Fibroblast of villous mesenchyme (primary cell): ENCODE measurements around the gene FAM185A. TPM values are rescaled to one million over a fixed set of nuclear protein-coding genes. Genes with fewer than 3 reads are reported as not detected.
A peak's percentile ranks its signal among the peaks of the same experiment; 100 is the strongest.
"Not testable (repeated sequence)": the region's sequence is repeated elsewhere in the genome, so short reads cannot be mapped to it uniquely, and the experiment has no call there.

Source experiments
- DNase-seq: peaks from one replicate; pipeline ENCODE4 v3.0.0-alpha.2; 2010; ENCODE audit warnings: low read depth
- H3K4me3 ChIP-seq: 2 replicates; pipeline ENCODE4 v1.5.1; 2011; ENCODE audit warnings: low read depth, mild to moderate bottlenecking, low read length
- total RNA-seq: library from RNA; depleted of rRNA; stranded (reverse); fragments of >200 nt; gene quantifications from 2 replicates; pipeline ENCODE4 v1.2.3, GENCODE V29; 2012

The FAM185A gene
- 8.2 and 8.4 TPM in 2 replicates for total RNA-seq

- peak; percentile 99 for DNase-seq
- peak within 1 kb of the TSS; percentile 72 for H3K4me3 ChIP-seq
Measured at GRCh38 chr7:102748605-102749444, at the start of gene FAM185A. TSS of gene FAM185A (plus strand) at chr7:102748999. CDS start at chr7:102749208, 209 bp downstream.

GRCh38 chr7:102713011-102713690, 35.6 kb upstream of the FAM185A start:
- DNase-seq, H3K4me3 ChIP-seq: not testable (repeated sequence)

GRCh38 chr7:102713691-102714080, 35.1 kb upstream of the FAM185A start:
- not testable (repeated sequence) for DNase-seq, H3K4me3 ChIP-seq

GRCh38 chr7:102714774-102715522, 33.9 kb upstream of the FAM185A start:
- not testable (repeated sequence) for H3K4me3 ChIP-seq, DNase-seq

GRCh38 chr7:102715718-102716117, 33.1 kb upstream of the FAM185A start:
- DNase-seq: not testable (repeated sequence)

GRCh38 chr7:102718491-102718890, 30.3 kb upstream of the FAM185A start:
- DNase-seq: peak; percentile 9
- not testable (repeated sequence) for H3K4me3 ChIP-seq

More at GRCh38 chr7:102715718-102716117, 33.1 kb upstream of the FAM185A start:
- H3K4me3 ChIP-seq: not testable (repeated sequence)

- H3K4me3 ChIP-seq: not testable (repeated sequence)
Measured at GRCh38 chr7:102726170-102726569, 22.6 kb upstream of the FAM185A start.

GRCh38 chr7:102729670-102730069, 19.1 kb upstream of the FAM185A start:
- not testable (repeated sequence) for DNase-seq, H3K4me3 ChIP-seq

More at GRCh38 chr7:102726170-102726569, 22.6 kb upstream of the FAM185A start:
- DNase-seq: not testable (repeated sequence)

GRCh38 chr7:102730431-102730830, 18.4 kb upstream of the FAM185A start:
- not testable (repeated sequence) for DNase-seq, H3K4me3 ChIP-seq

- DNase-seq, H3K4me3 ChIP-seq: not testable (repeated sequence)
Measured at GRCh38 chr7:102742002-102742771, 6.6 kb upstream of the FAM185A start.

GRCh38 chr7:102743861-102744260, 4.9 kb upstream of the FAM185A start:
- not testable (repeated sequence) for H3K4me3 ChIP-seq, DNase-seq

- not testable (repeated sequence) for H3K4me3 ChIP-seq, DNase-seq
Measured at GRCh38 chr7:102745494-102746288, 3.1 kb upstream of the FAM185A start.

GRCh38 chr7:102749445-102749786, 617 bp downstream of the FAM185A start:
- DNase-seq: not testable (repeated sequence)
- peak overlapping the region; percentile 72 for H3K4me3 ChIP-seq
